Fibroblast of skin of scalp (primary cell): ENCODE data around the gene BTAF1.

Experiments used
- DNase-seq: peaks from one replicate; pipeline ENCODE4 v3.0.0-alpha.2; 2013

Gene BTAF1

DNA sequence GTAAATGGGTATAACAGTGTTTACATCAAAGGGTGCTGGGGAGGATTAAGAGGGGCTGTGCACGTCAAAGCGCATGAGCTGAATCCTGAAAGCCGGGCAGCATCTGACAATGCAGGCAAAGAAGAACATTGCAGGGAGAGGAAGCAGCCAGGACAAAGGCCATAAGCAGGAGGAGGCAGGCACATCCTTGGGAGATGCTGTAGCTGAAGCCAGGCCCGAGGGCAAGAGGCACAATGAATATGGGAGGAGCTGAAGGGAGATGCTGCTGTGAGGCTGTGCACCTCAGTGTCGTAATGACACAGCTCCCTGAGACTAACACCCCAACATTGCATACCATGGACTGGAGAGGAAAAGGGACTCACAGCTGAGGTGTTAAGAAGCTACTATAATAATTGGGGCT is 129.2 kb downstream of the BTAF1 start:
- DNase-seq, result no peak

DNA sequence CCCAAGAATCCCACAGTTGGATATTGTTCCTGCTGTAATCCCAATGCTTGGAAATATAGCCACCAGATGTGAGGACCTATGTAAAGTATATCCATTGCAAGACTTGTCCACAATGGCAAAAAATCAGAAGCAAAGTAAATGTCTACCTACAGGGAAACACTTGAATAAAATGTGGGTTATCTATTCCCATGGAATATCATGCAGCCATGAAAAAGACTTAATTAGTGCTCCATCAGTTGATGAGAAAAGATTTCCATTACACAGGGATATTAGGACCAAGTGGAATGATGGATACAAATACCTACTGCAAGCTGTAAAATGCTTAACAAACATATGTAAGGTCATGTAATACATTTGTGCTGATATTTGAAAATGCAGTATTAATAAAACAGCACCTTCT is 131.2 kb downstream of the BTAF1 start:
- no peak for DNase-seq

DNA sequence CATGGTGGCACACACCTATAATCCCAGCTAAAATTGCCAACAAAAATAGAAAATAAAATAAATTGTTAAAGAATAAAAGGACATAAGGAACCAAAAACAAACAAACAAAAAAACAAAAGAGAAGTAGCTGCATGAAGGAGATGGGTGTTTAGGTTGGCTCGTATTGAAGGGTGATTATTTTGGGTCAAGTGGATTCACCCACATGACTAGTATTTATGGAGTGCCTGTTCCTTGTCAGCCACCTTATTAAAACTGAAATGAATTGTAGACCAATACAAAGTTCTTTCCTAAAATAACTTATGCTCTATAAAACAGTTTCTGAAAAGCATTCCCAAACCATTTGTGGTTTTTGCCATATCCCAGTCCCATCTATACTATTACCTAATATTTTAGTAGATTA is 138.7 kb downstream of the BTAF1 start:
- no peak for DNase-seq

DNA sequence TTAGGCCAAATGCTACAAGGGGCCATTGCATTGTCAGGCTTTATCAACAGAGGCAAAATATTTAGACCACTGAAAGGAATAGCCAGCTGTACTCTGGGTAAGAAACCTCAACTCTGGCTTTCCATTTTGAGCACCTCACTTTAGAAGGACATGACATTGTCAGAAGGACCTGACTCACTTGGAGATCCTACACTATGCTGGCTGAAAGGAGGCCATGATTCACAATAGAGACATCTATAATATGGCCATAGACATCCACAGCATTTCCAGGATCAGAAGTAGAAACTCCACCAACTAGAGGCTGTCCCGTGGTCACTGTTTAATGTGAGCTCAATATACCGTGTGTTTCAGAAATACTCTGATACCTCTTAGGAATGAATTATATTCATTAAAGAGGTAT is 140.9 kb downstream of the BTAF1 start:
- peak; percentile 14 for DNase-seq

DNA sequence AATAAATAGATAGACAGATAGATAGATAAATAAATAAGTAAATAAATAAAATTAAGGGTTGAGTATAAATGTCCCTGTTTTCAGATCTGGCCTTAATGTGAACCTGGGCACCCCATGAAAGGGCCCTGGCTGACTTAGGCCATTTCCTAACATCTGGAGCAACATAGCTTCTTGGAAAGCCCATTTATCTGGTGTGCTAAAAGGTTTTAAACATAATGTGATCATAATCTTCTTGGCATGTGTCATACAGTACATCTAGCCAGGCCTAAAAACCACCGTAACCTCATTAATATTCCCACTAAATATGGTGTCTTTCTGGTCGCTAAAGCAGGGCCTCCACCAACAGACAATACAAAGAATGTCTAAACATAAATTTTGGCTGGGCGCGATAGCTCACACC is 142.8 kb downstream of the BTAF1 start:
- no peak for DNase-seq

DNA sequence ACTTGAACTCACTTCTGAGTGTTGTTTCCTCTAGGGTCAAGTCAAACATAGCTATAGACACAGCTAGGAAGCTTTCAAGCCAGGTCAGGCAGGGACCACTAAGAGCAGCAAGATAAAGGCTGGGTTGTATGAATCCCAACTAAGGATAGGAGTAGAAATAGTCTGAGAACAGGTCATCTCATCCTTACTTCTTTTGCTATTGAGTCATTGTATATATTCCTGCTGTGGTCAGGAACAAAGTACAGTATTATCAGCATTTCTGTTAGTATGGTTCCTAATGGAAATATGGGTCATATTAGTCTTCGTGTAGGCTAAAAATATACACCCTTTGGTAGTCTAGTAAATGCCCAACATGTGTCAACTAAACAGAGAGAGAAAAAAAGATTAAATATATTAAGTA is 145.3 kb downstream of the BTAF1 start:
- DNase-seq, result peak; percentile 26

DNA sequence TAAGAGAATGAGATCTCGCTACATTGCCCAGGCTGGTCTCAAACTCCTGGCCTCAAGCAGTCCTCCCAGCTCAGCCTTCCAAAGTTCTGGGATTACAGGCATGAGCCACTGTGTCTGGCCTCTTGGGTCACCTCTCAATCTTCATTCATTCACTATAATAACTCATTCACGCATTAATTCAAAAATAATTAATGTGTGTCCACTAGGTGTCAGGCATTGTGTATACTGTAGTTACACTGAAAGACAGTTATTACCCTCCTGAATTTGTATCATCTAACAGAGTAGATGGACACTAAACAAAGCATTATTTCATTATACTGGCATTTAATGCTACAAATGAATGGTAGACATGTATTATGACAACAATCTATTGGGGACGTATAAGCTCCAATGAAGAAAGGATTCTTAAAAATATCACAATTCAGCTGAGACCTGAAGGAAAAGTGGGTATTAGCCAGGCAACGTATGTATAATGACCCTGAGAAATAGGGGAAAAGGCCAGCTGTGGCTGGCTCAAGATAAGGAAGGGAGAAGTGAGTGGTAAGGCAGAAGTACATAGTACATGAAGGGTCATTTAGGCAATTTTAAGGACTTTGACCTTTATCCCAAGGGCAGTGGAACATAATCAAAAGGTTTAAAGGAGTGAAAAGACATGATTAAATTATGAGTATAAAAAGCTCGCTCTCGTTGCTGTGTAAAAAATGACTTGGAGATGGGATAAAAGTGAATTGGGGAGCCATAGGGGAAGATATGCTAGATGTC is 150.7 kb downstream of the BTAF1 start:
- peak; percentile 9 for DNase-seq

DNA sequence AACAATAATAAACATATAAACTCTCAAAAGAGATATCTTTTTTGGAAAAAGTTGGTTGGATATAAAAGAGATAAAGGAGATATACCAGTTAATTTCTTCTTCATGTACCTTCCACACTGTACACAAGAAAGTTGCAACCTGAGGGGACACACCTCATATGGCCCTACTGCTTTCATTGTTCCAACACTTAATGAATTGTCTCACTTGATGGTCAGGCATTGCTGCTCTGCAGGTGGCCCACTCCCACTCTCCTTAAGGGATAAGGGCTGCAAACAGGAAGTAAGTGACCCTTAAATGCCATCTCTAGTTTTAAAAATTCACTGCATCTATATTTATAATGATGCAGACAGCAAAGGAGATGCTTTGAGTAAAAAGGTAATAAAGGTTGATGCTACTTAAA is 152.3 kb downstream of the BTAF1 start:
- DNase-seq, result no peak

DNA sequence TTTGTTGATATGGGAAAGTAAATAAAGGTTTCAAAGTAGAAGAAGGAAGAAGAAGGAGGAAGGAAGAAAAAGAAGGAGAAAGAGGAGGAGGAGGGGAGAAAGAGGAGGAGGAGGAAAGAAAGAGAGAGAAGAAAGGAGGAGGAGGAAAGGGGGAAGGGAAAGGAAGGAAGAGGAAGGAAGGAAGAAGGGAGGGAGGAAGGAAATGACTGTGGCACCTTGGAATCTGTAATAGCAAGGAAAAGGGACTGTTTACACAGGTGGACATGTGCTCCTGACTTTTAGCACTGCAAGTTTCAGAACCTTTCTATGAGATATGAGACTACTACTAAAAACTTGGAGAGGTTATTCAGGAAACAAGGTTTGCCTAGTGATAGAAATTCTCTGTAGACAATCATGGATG is 153.2 kb downstream of the BTAF1 start:
- DNase-seq, result no peak

DNA sequence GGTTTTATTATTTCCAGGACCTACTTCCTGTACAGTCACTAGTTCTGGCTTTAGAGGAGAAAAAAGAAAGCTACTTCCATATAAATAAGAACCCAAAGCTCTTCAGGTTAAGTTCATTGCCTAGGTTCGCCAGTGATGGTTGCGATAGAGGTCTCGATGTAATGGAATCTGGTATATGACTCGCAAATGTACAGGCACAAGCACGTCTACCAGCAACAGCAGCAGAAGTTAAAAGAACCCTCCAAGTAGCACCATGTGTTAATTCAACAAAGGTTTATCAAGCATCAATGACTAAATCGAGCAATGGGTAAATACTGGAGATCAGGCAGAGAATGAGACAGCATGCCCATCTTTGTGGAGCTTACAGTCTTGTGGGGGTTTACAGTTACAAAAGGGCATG is 155.4 kb downstream of the BTAF1 start:
- DNase-seq, result no peak
